Left renal cortex interstitium (tissue), 4 donors: ENCODE data around the gene ASB6. TPM values are rescaled to one million over a fixed set of nuclear protein-coding genes. Genes with fewer than 3 reads are reported as not detected.
"Not testable (repeated sequence)": the region's sequence is repeated elsewhere in the genome, so short reads cannot be mapped to it uniquely, and the experiment has no call there.

Source experiments
- DNase-seq, 4 donors: peaks; one replicate each; pipeline ENCODE4 v3.0.0-alpha.2; 2013; ENCODE audit warnings: low read depth in 4 of 4, low spot score in 2 of 4, missing footprints in 1 of 4
- polyA plus RNA-seq, 4 donors: library from polyadenylated mRNA; unstranded; fragments of 120-200 nt; gene quantifications; one replicate each; pipeline ENCODE4 v1.2.1, GENCODE V29; 2013; ENCODE audit not compliant: insufficient read length in 4 of 4

Gene ASB6
- polyA plus RNA-seq, 4 donors, result 16.8 to 23.2 (median 19.0) TPM

GRCh38 chr9:129592790-129593189 is 49.2 kb downstream of the ASB6 start:
- DNase-seq, result not testable (repeated sequence)

- no peak for DNase-seq
Observed at GRCh38 chr9:129591916-129592315, 50.0 kb downstream of the ASB6 start.

GRCh38 chr9:129590466-129590865 is 51.5 kb downstream of the ASB6 start:
- no peak for DNase-seq

GRCh38 chr9:129587487-129588262 is 54.3 kb downstream of the ASB6 start:
- no peak for DNase-seq

- DNase-seq, result no peak
Observed at GRCh38 chr9:129586685-129587084, 55.3 kb downstream of the ASB6 start.

- no peak for DNase-seq
Observed at GRCh38 chr9:129586245-129586644, 55.7 kb downstream of the ASB6 start.

- DNase-seq, result no peak
Observed at GRCh38 chr9:129585352-129585751, 56.6 kb downstream of the ASB6 start.

Other genes starting within 250 kb of the ASB6 start
- gene C9orf50, start 21.1 kb downstream of the ASB6 start, polyA plus RNA-seq, result under 1 TPM; 0.64 to 0.99 (median 0.83) TPM
- 10 to 100 TPM; 31.8 to 34.1 (median 32.7) TPM for gene NTMT1, start 16.0 kb downstream of the ASB6 start, polyA plus RNA-seq
- gene PRRX2, start 23.5 kb upstream of the ASB6 start, polyA plus RNA-seq, result 1 to 10 TPM in 3 of 4 donors, under 1 TPM in 1; 0.83 to 1.5 (median 1.2) TPM
- gene PTGES, start 110.9 kb upstream of the ASB6 start, polyA plus RNA-seq, result 1 to 10 TPM; 4.0 to 7.3 (median 4.6) TPM
- gene TOR1B, start 161.0 kb upstream of the ASB6 start, polyA plus RNA-seq, result 10 to 100 TPM; 18.9 to 24.9 (median 20.9) TPM
- gene TOR1A, start 182.0 kb upstream of the ASB6 start, polyA plus RNA-seq, result 10 to 100 TPM; 42.7 to 47.2 (median 44.0) TPM
- gene C9orf78, start 193.1 kb upstream of the ASB6 start, polyA plus RNA-seq, result 10 to 100 TPM; 65.4 to 88.4 (median 69.8) TPM
- gene USP20, start 193.3 kb upstream of the ASB6 start, polyA plus RNA-seq, result 10 to 100 TPM; 17.6 to 31.3 (median 22.8) TPM